ENCODE measurements around the gene SYNDIG1.

- TF ChIP-seq POLR2A (IDR thresholded peaks at IDR 0.05; ENCODE audit: low read depth, low read length) (no peak), ELK1 (IDR thresholded peaks at IDR 0.05; ENCODE audit: borderline replicate concordance, low read depth, low read length) (no peak), CTCF (conservative IDR thresholded peaks at IDR 0.05; ENCODE audit: low read depth, low read length) (no peak), MAFK (IDR thresholded peaks at IDR 0.05; ENCODE audit: low read depth, low read length) (no peak), RFX5 (IDR thresholded peaks at IDR 0.05; ENCODE audit: low read depth, low read length) (no peak), SMC3 (IDR thresholded peaks at IDR 0.05; ENCODE audit: low read depth, low read length) (no peak)
These were observed 22.7 kb downstream of the SYNDIG1 start for GRCh38 chr20:24492031-24492607.

All from IMR-90 (cell line).